Measurements from ENCODE around the gene BBLN.

The BBLN gene

GRCh38 chr9:128153060-128153946, 6.8 kb upstream of the BBLN start:
- H4K20me1 ChIP-seq = no peaks in the 10 kb centered on the region
- no peak for TF ChIP-seq Cebpa-rat (IDR thresholded peaks at IDR 0.05)
- no peak overlapping the region for H3K9ac ChIP-seq
- no peaks in the 10 kb centered on the region for H3K4me1 ChIP-seq
- H3K27ac ChIP-seq = no peak overlapping the region
- H3K4me3 ChIP-seq = no peak overlapping the region
- no peaks in the 10 kb centered on the region for H3K9me3 ChIP-seq
- H3K4me2 ChIP-seq = no peak overlapping the region
- no peaks in the 10 kb centered on the region for H3K27me3 ChIP-seq
- H3K36me3 ChIP-seq = no peaks in the 10 kb centered on the region

GRCh38 chr9:128153947-128154695, 5.9 kb upstream of the BBLN start:
- H3K9ac ChIP-seq = no peak overlapping the region
- no peaks in the 10 kb centered on the region for H4K20me1 ChIP-seq
- TF ChIP-seq Cebpa-rat (IDR thresholded peaks at IDR 0.05) = no peak
- H3K27ac ChIP-seq = no peak overlapping the region
- H3K36me3 ChIP-seq = no peaks in the 10 kb centered on the region
- no peaks in the 10 kb centered on the region for H3K9me3 ChIP-seq
- H3K4me1 ChIP-seq = no peaks in the 10 kb centered on the region; the same call in 1 of the 2 replicates
- no peaks in the 10 kb centered on the region for H3K27me3 ChIP-seq
- no peak overlapping the region for H3K4me2 ChIP-seq
- no peak overlapping the region for H3K4me3 ChIP-seq

- no peak overlapping the region for H3K27ac ChIP-seq
- H3K4me1 ChIP-seq = peaks cover 11% of the 10 kb centered on the region
- H4K20me1 ChIP-seq = no peaks in the 10 kb centered on the region
- no peak overlapping the region for H3K4me3 ChIP-seq
- TF ChIP-seq Cebpa-rat (IDR thresholded peaks at IDR 0.05) = no peak
- H3K4me2 ChIP-seq = no peak overlapping the region
- H3K9ac ChIP-seq = no peak overlapping the region
- no peaks in the 10 kb centered on the region for H3K9me3 ChIP-seq
- no peaks in the 10 kb centered on the region for H3K27me3 ChIP-seq
- H3K36me3 ChIP-seq = no peaks in the 10 kb centered on the region
Observed at GRCh38 chr9:128155736-128156500, 4.1 kb upstream of the BBLN start.

DNA sequence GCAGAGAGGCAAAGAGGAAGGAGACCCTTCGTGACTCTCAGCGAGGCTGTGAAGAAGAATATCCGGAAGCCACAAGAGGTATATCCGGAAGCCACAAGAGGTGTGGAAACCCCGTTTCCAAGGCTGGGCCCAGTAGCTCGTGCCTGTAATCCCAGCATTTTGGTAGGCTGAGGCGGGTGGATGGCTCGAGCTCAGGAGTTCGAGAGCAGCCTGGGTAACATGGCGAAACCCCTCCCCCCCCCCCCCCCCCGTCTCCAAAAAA, 612 bp upstream of the BBLN start:
- Histone ChIP-seq H3K4me3 (peak overlapping the region; percentile 96), H3K4me1 (peaks cover 20% of the 10 kb centered on the region), H3K27me3 (no peaks in the 10 kb centered on the region), H3K27ac (peak overlapping the region; percentile 71), H3K36me3 (peaks cover 29% of the 10 kb centered on the region), H3K4me2 (peak overlapping the region; percentile 88), H4K20me1 (peaks cover 32% of the 10 kb centered on the region), H3K9ac (peak overlapping the region; percentile 75), H3K9me3 (no peaks in the 10 kb centered on the region)
- TF ChIP-seq Cebpa-rat (IDR thresholded peaks at IDR 0.05) = no peak

- no peak for TF ChIP-seq Cebpa-rat (IDR thresholded peaks at IDR 0.05)
- Histone ChIP-seq H3K4me1 (peaks cover 20% of the 10 kb centered on the region), H3K4me2 (peak overlapping the region; percentile 95), H3K9me3 (no peaks in the 10 kb centered on the region), H3K27me3 (no peaks in the 10 kb centered on the region), H3K36me3 (peaks cover 40% of the 10 kb centered on the region), H4K20me1 (peaks cover 34% of the 10 kb centered on the region), H3K4me3 (peak overlapping the region; percentile 96), H3K27ac (peak overlapping the region; percentile 84), H3K9ac (peak overlapping the region; percentile 91)
Observed at GRCh38 chr9:128160603-128160987, 530 bp downstream of the BBLN start.

GRCh38 chr9:128161215-128161902, 1.3 kb downstream of the BBLN start:
- Histone ChIP-seq H3K9ac (peak overlapping the region; percentile 91; the same call in 1 of the 2 replicates), H3K4me2 (peak overlapping the region; percentile 95), H3K27me3 (no peaks in the 10 kb centered on the region), H3K9me3 (no peaks in the 10 kb centered on the region), H3K4me1 (peaks cover 20% of the 10 kb centered on the region), H3K27ac (no peak overlapping the region), H3K4me3 (peak overlapping the region; percentile 96), H3K36me3 (peaks cover 48% of the 10 kb centered on the region), H4K20me1 (peaks cover 34% of the 10 kb centered on the region)
- TF ChIP-seq Cebpa-rat (IDR thresholded peaks at IDR 0.05) = no peak

DNA sequence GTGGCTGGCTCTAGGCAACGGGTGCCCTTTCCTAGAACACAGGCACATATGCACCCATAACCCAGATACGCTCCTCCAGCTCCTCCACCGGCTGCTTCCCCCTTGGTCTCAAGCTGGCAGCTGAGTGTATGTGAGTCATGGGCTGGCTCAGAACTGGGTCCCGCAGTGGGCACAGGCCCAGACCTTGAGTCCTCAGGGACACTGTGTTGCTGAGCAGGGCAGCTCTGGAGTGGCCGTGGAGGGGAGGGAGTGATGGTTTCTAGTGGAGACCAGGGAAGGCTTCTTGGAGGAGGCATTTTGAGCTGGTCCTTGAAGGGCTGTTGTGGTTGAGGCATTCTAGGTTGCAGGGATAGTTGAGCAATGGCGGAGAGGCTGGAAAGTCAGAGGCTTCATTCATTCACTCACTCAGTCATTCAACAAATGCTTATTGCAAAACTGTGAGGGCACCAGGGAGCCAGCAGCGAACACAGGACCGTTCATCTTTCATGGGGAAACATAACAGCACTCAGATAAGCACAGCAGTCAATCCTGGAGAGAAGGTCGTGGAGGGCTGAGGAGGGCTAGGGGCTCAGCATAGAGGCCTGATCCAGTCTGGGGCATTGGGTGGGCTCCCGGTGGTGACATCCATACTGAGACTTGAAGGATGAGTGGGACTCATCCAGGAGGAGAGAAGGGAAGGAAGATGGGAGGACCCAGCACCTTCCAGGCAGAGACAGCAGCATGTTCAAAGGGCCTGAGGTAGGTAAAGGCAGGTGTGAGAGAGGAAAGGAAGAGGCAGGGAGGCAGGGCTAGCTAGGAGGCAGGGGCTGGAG, 2.4 kb downstream of the BBLN start:
- peaks cover 20% of the 10 kb centered on the region for H3K4me1 ChIP-seq
- peaks cover 45% of the 10 kb centered on the region for H4K20me1 ChIP-seq
- H3K4me2 ChIP-seq = no peak overlapping the region
- TF ChIP-seq Cebpa-rat (IDR thresholded peaks at IDR 0.05) = no peak
- no peaks in the 10 kb centered on the region for H3K9me3 ChIP-seq
- no peaks in the 10 kb centered on the region for H3K27me3 ChIP-seq
- no peak overlapping the region for H3K9ac ChIP-seq
- H3K4me3 ChIP-seq = no peak overlapping the region
- H3K27ac ChIP-seq = no peak overlapping the region
- H3K36me3 ChIP-seq = peaks cover 59% of the 10 kb centered on the region

DNA sequence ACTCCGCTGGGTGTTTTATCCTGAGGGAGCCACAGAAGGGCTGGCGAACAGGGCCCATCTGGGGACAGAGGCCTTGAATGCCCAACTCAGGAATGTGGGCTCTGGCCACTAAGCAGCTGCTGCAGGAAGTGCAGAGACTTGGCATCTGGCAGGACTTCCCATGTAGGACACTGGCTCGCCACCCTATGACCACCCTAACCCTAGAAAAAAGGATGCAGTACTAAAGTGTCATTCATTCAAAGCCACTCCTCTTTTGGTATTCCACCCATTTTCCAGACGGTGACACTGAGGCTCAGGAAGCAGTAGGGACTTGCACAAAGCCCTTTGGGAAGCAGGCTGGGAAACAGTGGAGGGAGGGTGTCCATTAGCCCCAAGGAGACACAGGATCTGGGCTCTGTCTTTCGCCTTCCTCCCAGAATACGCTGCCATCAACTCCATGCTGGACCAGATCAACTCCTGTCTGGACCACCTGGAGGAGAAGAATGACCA, 3.0 kb downstream of the BBLN start:
- Histone ChIP-seq H3K4me1 (peaks cover 20% of the 10 kb centered on the region), H4K20me1 (peaks cover 49% of the 10 kb centered on the region), H3K27me3 (no peaks in the 10 kb centered on the region), H3K36me3 (peaks cover 65% of the 10 kb centered on the region), H3K9ac (no peak overlapping the region), H3K4me3 (no peak overlapping the region), H3K4me2 (no peak overlapping the region), H3K9me3 (no peaks in the 10 kb centered on the region), H3K27ac (no peak overlapping the region)
- TF ChIP-seq Cebpa-rat (IDR thresholded peaks at IDR 0.05) = no peak

All from BLaER1 (cell line).